K562 (cell line): ENCODE results near the gene HDAC1. TPM values are rescaled to one million over a fixed set of nuclear protein-coding genes. Genes with fewer than 3 reads are reported as not detected.
A peak's percentile ranks its signal among the peaks of the same experiment; 100 is the strongest.

Experiments used
- ATAC-seq: fragments of 200-7000 bp; cut with Tn5 transposase; 3 replicates; pipeline ENCODE4 v1.9.1; 2020; ENCODE audit warnings: moderate library complexity
- BruUV-seq: library from RNA; stranded (reverse); fragments of 400-500 nt; replicated peaks from 2 replicates; lab custom pipeline; 2021; lab: Mats Ljungman, UMichigan
- CTCF ChIA-PET: fragments of 300-600 bp; formaldehyde crosslinking; extraction: SDS; loops from one replicate; lab custom pipeline; 2021; ENCODE audit warnings: low intra/inter-chr PET ratio; lab: Yijun Ruan, JAX
- POLR2A ChIA-PET: fragments of 300-600, 350-650 bp; sonication (Branson Sonifier 250); formaldehyde crosslinking; extraction: SDS; loops from one replicate; lab custom pipeline; 2021; ENCODE audit warnings: antibody characterized with exemption, inconsistent platforms; lab: Yijun Ruan, JAX
- DNase-seq, 4 experiments: peaks; one replicate each; pipeline versions ENCODE4 v3.0.0 to v3.0.0-alpha.2; 2011 to 2018; ENCODE audit warnings: low spot score in 3 of 4, mixed read lengths in 3 of 4; ENCODE audit errors: extremely low read depth in 1 of 4
- FAIRE-seq: peaks from 2 replicates; lab custom pipeline; 2011; peaks lifted over from hg19 to GRCh38; lab: Jason Lieb, UNC
- H2AFZ ChIP-seq: 2 replicates; pipeline ENCODE4 v1.6.0; 2011; ENCODE audit warnings: low read depth, low read length, control low read depth, inconsistent platforms
- H3K27ac ChIP-seq: fragments of 200-600 bp; 3 replicates; pipeline ENCODE4 v1.8.0; 2011; ENCODE audit warnings: low read depth, mild to moderate bottlenecking, control low read depth, inconsistent platforms, low read length, moderate library complexity, mixed read lengths; ENCODE audit errors: extremely low read depth
- H3K27me3 ChIP-seq, 2 experiments: fragments of 300-600 bp in 1 of 2; 2 replicates in 1 of 2; 3 replicates in 1 of 2; pipeline versions ENCODE4 v1.6.0 to v1.8.0; 2011; ENCODE audit warnings: inconsistent platforms in 2 of 2, low read length in 2 of 2, mild to moderate bottlenecking in 1 of 2, mixed read lengths in 1 of 2, moderate library complexity in 1 of 2; ENCODE audit not compliant: control insufficient read depth in 2 of 2, insufficient read depth in 2 of 2
- H3K36me3 ChIP-seq: fragments of 300-600 bp; 3 replicates; pipeline ENCODE4 v1.8.0; 2011; ENCODE audit warnings: mild to moderate bottlenecking, low read length, inconsistent platforms; ENCODE audit not compliant: control insufficient read depth, insufficient read depth
- H3K4me1 ChIP-seq, 2 experiments: fragments of 200-600 bp in 1 of 2; replicated peaks in 1 of 2; 2 replicates in 1 of 2; 3 replicates in 1 of 2; pipeline versions ENCODE4 v1.5.1 to v1.8.0; 2011; ENCODE audit warnings: inconsistent platforms in 2 of 2, low read length in 2 of 2, mild to moderate bottlenecking in 1 of 2, mixed read lengths in 1 of 2, moderate library complexity in 1 of 2; ENCODE audit not compliant: control insufficient read depth in 2 of 2, insufficient read depth in 2 of 2
- H3K4me2 ChIP-seq: 2 replicates; pipeline ENCODE4 v1.6.1; 2011; ENCODE audit warnings: low read length, control low read depth, inconsistent platforms, mixed read lengths; ENCODE audit not compliant: insufficient read depth
- H3K4me3 ChIP-seq: fragments of 200-600 bp; sonication (generic), shearing (Covaris generic); 2 replicates; pipeline ENCODE4 v1.5.1; 2016; ENCODE audit warnings: control low read depth, inconsistent platforms
- H3K79me2 ChIP-seq: fragments of 200-600 bp; 3 replicates; pipeline ENCODE4 v1.8.0; 2011; ENCODE audit warnings: low read length, inconsistent platforms; ENCODE audit not compliant: control insufficient read depth, insufficient read depth
- H3K9ac ChIP-seq, 2 experiments: 2 replicates each; pipeline versions ENCODE4 v1.6.0 to v1.6.1; 2011; ENCODE audit warnings: low read depth in 2 of 2, low read length in 2 of 2, control low read depth in 1 of 2, inconsistent platforms in 1 of 2, mild to moderate bottlenecking in 1 of 2, mixed read lengths in 1 of 2; ENCODE audit not compliant: insufficient read depth in 1 of 2
- H3K9me1 ChIP-seq: one replicate; pipeline ENCODE4 v1.6.0; 2011; ENCODE audit warnings: inconsistent platforms, mild to moderate bottlenecking, low read length, moderate library complexity; ENCODE audit not compliant: control insufficient read depth, insufficient read depth
- H3K9me3 ChIP-seq: replicated peaks from 2 replicates; pipeline ENCODE4 v1.5.1; 2011; ENCODE audit warnings: low read depth, low read length, inconsistent platforms; ENCODE audit not compliant: control insufficient read depth, insufficient read depth
- H4K20me1 ChIP-seq: replicated peaks from 2 replicates; pipeline ENCODE4 v1.6.1; 2011; ENCODE audit warnings: low read length, inconsistent platforms, mixed read lengths; ENCODE audit not compliant: control insufficient read depth, insufficient read depth
- CCNT2 ChIP-seq: IDR thresholded peaks from 2 replicates; pipeline ENCODE4 v1.6.1; 2011; ENCODE audit warnings: borderline replicate concordance, low read depth, mild to moderate bottlenecking, moderate library complexity, mixed read lengths, low read length; ENCODE audit not compliant: insufficient read length; ENCODE audit errors: extremely low read depth
- POLR2G ChIP-seq: fragments of 200-400 bp; formaldehyde crosslinking; IDR thresholded peaks from 2 replicates; pipeline ENCODE4 v1.6.1; 2017; ENCODE audit warnings: low read depth, mild to moderate bottlenecking, antibody characterized with exemption, low read length, moderate library complexity
- SNIP1 ChIP-seq: fragments of 450-650 bp; IDR thresholded peaks from 2 replicates; pipeline ENCODE4 v1.7.1; 2017; ENCODE audit warnings: low read depth, mild to moderate bottlenecking
- SUPT5H ChIP-seq: fragments of 450-650 bp; IDR thresholded peaks from 2 replicates; pipeline ENCODE4 v1.6.1; 2016
- WHSC1 ChIP-seq: IDR thresholded peaks from one replicate; pipeline ENCODE4 v1.6.1; 2012; ENCODE audit warnings: low read length, control low read depth, inconsistent platforms
- ZNF134 ChIP-seq: fragments of 250-450 bp; sonication (Bioruptor Pico); conservative IDR thresholded peaks from 2 replicates; pipeline ENCODE4 v1.4.0; 2020
- ZNF766 ChIP-seq: fragments of 200-800 bp; sonication (Bioruptor generic); conservative IDR thresholded peaks from 2 replicates; pipeline ENCODE4 v1.6.1; 2016; ENCODE audit warnings: missing genetic modification characterization, missing compliant biosample characterization
- WGBS: fragments of 100-300 bp; shearing (Covaris generic); methylation state at CpG from one replicate; pipeline ENCODE4 v1.1.6; 2016; ENCODE audit warnings: low coverage, mixed read lengths; ENCODE audit not compliant: insufficient coverage; ENCODE audit errors: missing lambda C conversion rate; 5-methylcytosine and 5-hydroxymethylcytosine counted together
- in situ Hi-C: fragments of 300-500 bp; cut with MboI; formaldehyde crosslinking; loops from 4 replicates; pipeline ENCODE4 v1.15.0; 2018; ENCODE audit warnings: inconsistent platforms, mixed read lengths
- intact Hi-C: fragments of 100-400 bp; cut with micrococcal nuclease; formaldehyde crosslinking; loops from 2 replicates; pipeline ENCODE4 v1.14.2; 2022
- polyA plus RNA-seq, 8 experiments: library from polyadenylated mRNA; depleted of rRNA in 4 of 8; stranded (reverse) in 5 of 8; unstranded in 3 of 8; fragments of >200 nt; fragmentation: Nextera tagmentation in 2 of 8; fragmentation: Illumina TruSeq in 1 of 8; extraction: Ambion mirVana in 2 of 8; extraction: Trizol in 1 of 8; gene quantifications; 2 replicates each; pipeline versions ENCODE4 v1.2.1 to v1.2.3, GENCODE V29; 2011 to 2014; ENCODE audit warnings: inconsistent platforms in 1 of 8, missing spikeins in 1 of 8
- total RNA-seq, 7 experiments: library from RNA; depleted of rRNA in 6 of 7; stranded (reverse); fragments of >200 nt in 6 of 7; fragmentation: Illumina TruSeq in 2 of 7; extraction: Trizol in 2 of 7; gene quantifications; 2 replicates each; pipeline versions ENCODE4 v1.2.1 to v1.2.3, GENCODE V29; 2011 to 2021; ENCODE audit warnings: low replicate concordance in 1 of 7
- TF ChIP-seq, protein P1 (sequence below): fragments of 200-600 bp; sonication (generic); IDR thresholded peaks from one replicate; pipeline ENCODE4 v1.6.1; 2012; ENCODE audit warnings: mild to moderate bottlenecking, low read depth, low read length, inconsistent platforms

Gene HDAC1
- total and polyA plus RNA-seq, 9 of the 15 experiments (the other 6 are each of a cell fraction or from before 2014, with no cell fraction given), result 169 to 384 (median 193) TPM

GRCh38 chr1:32330558-32331151 is 38.8 kb downstream of the HDAC1 start:
- Histone ChIP-seq H3K4me3 (no peak overlapping the region), H3K4me1 (peaks cover 14 to 16% of the 10 kb centered on the region in 2 experiments), H3K4me2 (no peak overlapping the region), H3K9me3 (no peaks in the 10 kb centered on the region), H3K9ac (no peak overlapping the region), H3K27ac (no peak overlapping the region; the same call in 2 of the 3 replicates), H3K36me3 (peaks cover 91% of the 10 kb centered on the region), H3K79me2 (peaks cover 24% of the 10 kb centered on the region), H3K27me3 (no peaks in the 10 kb centered on the region), H3K9me1 (peaks cover 6% of the 10 kb centered on the region), H4K20me1 (peaks cover 13% of the 10 kb centered on the region; the same call in 1 of the 2 replicates), H2AFZ (no peak overlapping the region)
- 87% methylated on average over 12 of the region's 12 CpGs for WGBS
- in situ Hi-C loops (no loop called here), intact Hi-C loops (no loop called here)
- ChIA-PET POLR2A (interaction anchor here (0.6 to 4.8 kb wide), 10 partner anchors 9 to 133 kb away, joined by 3 to 75 read pairs (median 4); partner anchors contain the start of gene HDAC1), CTCF (interaction anchor here (0.5 kb wide), 1 partner anchor 197 kb away, joined by 4 read pairs; no protein-coding TSS in a partner anchor)
- FAIRE-seq (no peak), ATAC-seq (no peak), DNase-seq (no peak)
- no TSS peak for BruUV-seq
- no peak for TF ChIP-seq ZNF766 (CRISPR knock-in tag)
- no peak for TF ChIP-seq CCNT2
- no peak for TF ChIP-seq WHSC1
- TF ChIP-seq SNIP1, result no peak
- no peak for TF ChIP-seq ZNF134 (CRISPR knock-in tag)
- 0 out of 2 replicates have a peak, but pooled peaks have one; percentile 31 for TF ChIP-seq POLR2G
- 0 out of 2 replicates have a peak, but pooled peaks have one; percentile 16 for TF ChIP-seq SUPT5H
- TF ChIP-seq, protein P1, sequence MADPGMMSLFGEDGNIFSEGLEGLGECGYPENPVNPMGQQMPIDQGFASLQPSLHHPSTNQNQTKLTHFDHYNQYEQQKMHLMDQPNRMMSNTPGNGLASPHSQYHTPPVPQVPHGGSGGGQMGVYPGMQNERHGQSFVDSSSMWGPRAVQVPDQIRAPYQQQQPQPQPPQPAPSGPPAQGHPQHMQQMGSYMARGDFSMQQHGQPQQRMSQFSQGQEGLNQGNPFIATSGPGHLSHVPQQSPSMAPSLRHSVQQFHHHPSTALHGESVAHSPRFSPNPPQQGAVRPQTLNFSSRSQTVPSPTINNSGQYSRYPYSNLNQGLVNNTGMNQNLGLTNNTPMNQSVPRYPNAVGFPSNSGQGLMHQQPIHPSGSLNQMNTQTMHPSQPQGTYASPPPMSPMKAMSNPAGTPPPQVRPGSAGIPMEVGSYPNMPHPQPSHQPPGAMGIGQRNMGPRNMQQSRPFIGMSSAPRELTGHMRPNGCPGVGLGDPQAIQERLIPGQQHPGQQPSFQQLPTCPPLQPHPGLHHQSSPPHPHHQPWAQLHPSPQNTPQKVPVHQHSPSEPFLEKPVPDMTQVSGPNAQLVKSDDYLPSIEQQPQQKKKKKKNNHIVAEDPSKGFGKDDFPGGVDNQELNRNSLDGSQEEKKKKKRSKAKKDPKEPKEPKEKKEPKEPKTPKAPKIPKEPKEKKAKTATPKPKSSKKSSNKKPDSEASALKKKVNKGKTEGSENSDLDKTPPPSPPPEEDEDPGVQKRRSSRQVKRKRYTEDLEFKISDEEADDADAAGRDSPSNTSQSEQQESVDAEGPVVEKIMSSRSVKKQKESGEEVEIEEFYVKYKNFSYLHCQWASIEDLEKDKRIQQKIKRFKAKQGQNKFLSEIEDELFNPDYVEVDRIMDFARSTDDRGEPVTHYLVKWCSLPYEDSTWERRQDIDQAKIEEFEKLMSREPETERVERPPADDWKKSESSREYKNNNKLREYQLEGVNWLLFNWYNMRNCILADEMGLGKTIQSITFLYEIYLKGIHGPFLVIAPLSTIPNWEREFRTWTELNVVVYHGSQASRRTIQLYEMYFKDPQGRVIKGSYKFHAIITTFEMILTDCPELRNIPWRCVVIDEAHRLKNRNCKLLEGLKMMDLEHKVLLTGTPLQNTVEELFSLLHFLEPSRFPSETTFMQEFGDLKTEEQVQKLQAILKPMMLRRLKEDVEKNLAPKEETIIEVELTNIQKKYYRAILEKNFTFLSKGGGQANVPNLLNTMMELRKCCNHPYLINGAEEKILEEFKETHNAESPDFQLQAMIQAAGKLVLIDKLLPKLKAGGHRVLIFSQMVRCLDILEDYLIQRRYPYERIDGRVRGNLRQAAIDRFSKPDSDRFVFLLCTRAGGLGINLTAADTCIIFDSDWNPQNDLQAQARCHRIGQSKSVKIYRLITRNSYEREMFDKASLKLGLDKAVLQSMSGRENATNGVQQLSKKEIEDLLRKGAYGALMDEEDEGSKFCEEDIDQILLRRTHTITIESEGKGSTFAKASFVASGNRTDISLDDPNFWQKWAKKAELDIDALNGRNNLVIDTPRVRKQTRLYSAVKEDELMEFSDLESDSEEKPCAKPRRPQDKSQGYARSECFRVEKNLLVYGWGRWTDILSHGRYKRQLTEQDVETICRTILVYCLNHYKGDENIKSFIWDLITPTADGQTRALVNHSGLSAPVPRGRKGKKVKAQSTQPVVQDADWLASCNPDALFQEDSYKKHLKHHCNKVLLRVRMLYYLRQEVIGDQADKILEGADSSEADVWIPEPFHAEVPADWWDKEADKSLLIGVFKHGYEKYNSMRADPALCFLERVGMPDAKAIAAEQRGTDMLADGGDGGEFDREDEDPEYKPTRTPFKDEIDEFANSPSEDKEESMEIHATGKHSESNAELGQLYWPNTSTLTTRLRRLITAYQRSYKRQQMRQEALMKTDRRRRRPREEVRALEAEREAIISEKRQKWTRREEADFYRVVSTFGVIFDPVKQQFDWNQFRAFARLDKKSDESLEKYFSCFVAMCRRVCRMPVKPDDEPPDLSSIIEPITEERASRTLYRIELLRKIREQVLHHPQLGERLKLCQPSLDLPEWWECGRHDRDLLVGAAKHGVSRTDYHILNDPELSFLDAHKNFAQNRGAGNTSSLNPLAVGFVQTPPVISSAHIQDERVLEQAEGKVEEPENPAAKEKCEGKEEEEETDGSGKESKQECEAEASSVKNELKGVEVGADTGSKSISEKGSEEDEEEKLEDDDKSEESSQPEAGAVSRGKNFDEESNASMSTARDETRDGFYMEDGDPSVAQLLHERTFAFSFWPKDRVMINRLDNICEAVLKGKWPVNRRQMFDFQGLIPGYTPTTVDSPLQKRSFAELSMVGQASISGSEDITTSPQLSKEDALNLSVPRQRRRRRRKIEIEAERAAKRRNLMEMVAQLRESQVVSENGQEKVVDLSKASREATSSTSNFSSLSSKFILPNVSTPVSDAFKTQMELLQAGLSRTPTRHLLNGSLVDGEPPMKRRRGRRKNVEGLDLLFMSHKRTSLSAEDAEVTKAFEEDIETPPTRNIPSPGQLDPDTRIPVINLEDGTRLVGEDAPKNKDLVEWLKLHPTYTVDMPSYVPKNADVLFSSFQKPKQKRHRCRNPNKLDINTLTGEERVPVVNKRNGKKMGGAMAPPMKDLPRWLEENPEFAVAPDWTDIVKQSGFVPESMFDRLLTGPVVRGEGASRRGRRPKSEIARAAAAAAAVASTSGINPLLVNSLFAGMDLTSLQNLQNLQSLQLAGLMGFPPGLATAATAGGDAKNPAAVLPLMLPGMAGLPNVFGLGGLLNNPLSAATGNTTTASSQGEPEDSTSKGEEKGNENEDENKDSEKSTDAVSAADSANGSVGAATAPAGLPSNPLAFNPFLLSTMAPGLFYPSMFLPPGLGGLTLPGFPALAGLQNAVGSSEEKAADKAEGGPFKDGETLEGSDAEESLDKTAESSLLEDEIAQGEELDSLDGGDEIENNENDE, result no peak
